Neuronal stem cell (in vitro differentiated cells): ENCODE data around the gene PLXDC2. TPM values are rescaled to one million over a fixed set of nuclear protein-coding genes. Genes with fewer than 3 reads are reported as not detected.

Experiments
- DNase-seq: peaks from one replicate; pipeline ENCODE4 v3.0.0-alpha.2; 2013; ENCODE audit warnings: low spot score
- H2AFZ ChIP-seq: one replicate; pipeline ENCODE4 v1.6.1; 2013; ENCODE audit warnings: mild to moderate bottlenecking, low read length, inconsistent platforms
- H2AK5ac ChIP-seq: 2 replicates; pipeline ENCODE4 v1.6.1; 2013; ENCODE audit warnings: low read depth, mild to moderate bottlenecking, inconsistent platforms, low read length, moderate library complexity, mixed read lengths
- H2BK120ac ChIP-seq: 2 replicates; pipeline ENCODE4 v1.6.1; 2013; ENCODE audit warnings: low read depth, mild to moderate bottlenecking, inconsistent platforms, low read length, moderate library complexity, mixed read lengths
- H2BK12ac ChIP-seq: one replicate; pipeline ENCODE4 v1.6.1; 2013; ENCODE audit warnings: low read length, inconsistent platforms
- H2BK15ac ChIP-seq: 2 replicates; pipeline ENCODE4 v1.6.1; 2013; ENCODE audit warnings: mild to moderate bottlenecking, low read length, inconsistent platforms, mixed read lengths
- H2BK5ac ChIP-seq: one replicate; pipeline ENCODE4 v1.6.1; 2013; ENCODE audit warnings: inconsistent platforms, mild to moderate bottlenecking, low read length, moderate library complexity
- H3K14ac ChIP-seq: one replicate; pipeline ENCODE4 v1.6.1; 2013; ENCODE audit warnings: low read length, inconsistent platforms
- H3K18ac ChIP-seq: 2 replicates; pipeline ENCODE4 v1.6.1; 2013; ENCODE audit warnings: low read length, inconsistent platforms
- H3K23ac ChIP-seq: 2 replicates; pipeline ENCODE4 v1.6.1; 2013; ENCODE audit warnings: low read depth, mild to moderate bottlenecking, mixed read lengths, low read length, inconsistent platforms; ENCODE audit not compliant: poor library complexity
- H3K27ac ChIP-seq: replicated peaks from 3 replicates; pipeline ENCODE4 v1.5.1; 2013; ENCODE audit warnings: low read length, inconsistent platforms
- H3K27me3 ChIP-seq, 3 experiments: 2 replicates each; pipeline ENCODE4 v1.6.1; 2013; ENCODE audit warnings: low read length in 3 of 3, mild to moderate bottlenecking in 2 of 3, inconsistent platforms in 1 of 3, low read depth in 1 of 3, mixed read lengths in 1 of 3, moderate library complexity in 1 of 3; ENCODE audit not compliant: control insufficient read depth in 3 of 3, insufficient read depth in 3 of 3
- H3K36me3 ChIP-seq, 2 donors: replicated peaks in 1 of 2; 2 replicates each; pipeline ENCODE4 v1.6.1; 2013; ENCODE audit warnings: low read length in 2 of 2; ENCODE audit not compliant: control insufficient read depth in 2 of 2, insufficient read depth in 2 of 2
- H3K4ac ChIP-seq: 2 replicates; pipeline ENCODE4 v1.6.1; 2013; ENCODE audit warnings: inconsistent platforms, mild to moderate bottlenecking, low read length, moderate library complexity
- H3K4me1 ChIP-seq, 2 donors: 1 replicate in 1 of 2; 2 replicates in 1 of 2; pipeline ENCODE4 v1.6.1; 2013; ENCODE audit warnings: low read length in 2 of 2, low read depth in 1 of 2; ENCODE audit not compliant: control insufficient read depth in 2 of 2, insufficient read depth in 1 of 2
- H3K4me2 ChIP-seq: one replicate; pipeline ENCODE4 v1.6.1; 2013; ENCODE audit warnings: mild to moderate bottlenecking, low read length, inconsistent platforms; ENCODE audit not compliant: insufficient read depth, poor library complexity, severe bottlenecking
- H3K4me3 ChIP-seq, 2 donors: 2 replicates each; pipeline ENCODE4 v1.5.1; 2013; ENCODE audit warnings: low read length in 2 of 2, mild to moderate bottlenecking in 2 of 2, inconsistent platforms in 1 of 2, moderate library complexity in 1 of 2
- H3K79me1 ChIP-seq: one replicate; pipeline ENCODE4 v1.6.1; 2013; ENCODE audit warnings: low read depth, mild to moderate bottlenecking, inconsistent platforms, low read length, moderate library complexity
- H3K9ac ChIP-seq: one replicate; pipeline ENCODE4 v1.6.1; 2013; ENCODE audit warnings: mild to moderate bottlenecking, low read depth, low read length, inconsistent platforms; ENCODE audit not compliant: poor library complexity
- H3K9me3 ChIP-seq, 2 donors: replicated peaks in 1 of 2; 2 replicates each; pipeline versions ENCODE3 to v1.6.1; 2013; ENCODE audit warnings: low read length in 2 of 2, mild to moderate bottlenecking in 2 of 2, inconsistent platforms in 1 of 2, low read depth in 1 of 2, mixed read lengths in 1 of 2, moderate library complexity in 1 of 2; ENCODE audit not compliant: control insufficient read depth in 2 of 2, insufficient read depth in 1 of 2
- H4K8ac ChIP-seq: one replicate; pipeline ENCODE4 v1.6.1; 2013; ENCODE audit warnings: low read depth, mild to moderate bottlenecking, inconsistent platforms, low read length, moderate library complexity
- H4K91ac ChIP-seq: one replicate; pipeline ENCODE4 v1.6.1; 2013; ENCODE audit warnings: low read length, low read depth, mild to moderate bottlenecking, inconsistent platforms; ENCODE audit not compliant: poor library complexity
- WGBS, 2 donors: extraction: QIAGEN DNeasy Blood & Tissue Kit; methylation state at CpG; one replicate each; pipeline ENCODE4 v1.1.7; 2013; ENCODE audit warnings: missing lambda C conversion rate in 2 of 2, mixed read lengths in 1 of 2; ENCODE audit not compliant: insufficient read length in 2 of 2, insufficient replicate concordance in 1 of 2; ENCODE audit errors: extremely low coverage in 2 of 2; 5-methylcytosine and 5-hydroxymethylcytosine counted together
- small RNA-seq: library from polyadenylated mRNA; stranded (forward); fragments of <200 nt; extraction: miRNeasy Mini kit (QIAGEN cat#:217004); gene quantifications from one replicate; pipeline ENCODE3, GENCODE V24; 2013; ENCODE audit not compliant: insufficient read depth

The PLXDC2 gene

GRCh38 chr10:20330246-20330645, 514.0 kb downstream of the PLXDC2 start:
- Histone ChIP-seq H2AK5ac (no peak overlapping the region), H2BK15ac (no peak overlapping the region), H3K4me2 (no peak overlapping the region), H3K4me1 (no peaks in the 10 kb centered on the region), H3K14ac (no peak overlapping the region), H3K36me3 (no peaks in the 10 kb centered on the region), H4K91ac (no peak overlapping the region), H3K4ac (no peak overlapping the region), H4K8ac (no peak overlapping the region), H2AFZ (no peak overlapping the region), H3K27me3 (no peaks in the 10 kb centered on the region), H3K9me3 (peaks cover 0 to 9% of the 10 kb centered on the region in 2 donors), H2BK120ac (no peak overlapping the region), H3K4me3 (no peak overlapping the region), H2BK12ac (no peak overlapping the region), H3K23ac (no peak overlapping the region), H3K27ac (no peak overlapping the region), H3K18ac (no peak overlapping the region), H3K9ac (no peak overlapping the region), H3K79me1 (no peaks in the 10 kb centered on the region), H2BK5ac (no peak overlapping the region)
- DNase-seq, result no peak
- no CpG with 5 or more reads among the region's 1 CpG for whole genome bisulfite sequencing, 2 donors

DNA sequence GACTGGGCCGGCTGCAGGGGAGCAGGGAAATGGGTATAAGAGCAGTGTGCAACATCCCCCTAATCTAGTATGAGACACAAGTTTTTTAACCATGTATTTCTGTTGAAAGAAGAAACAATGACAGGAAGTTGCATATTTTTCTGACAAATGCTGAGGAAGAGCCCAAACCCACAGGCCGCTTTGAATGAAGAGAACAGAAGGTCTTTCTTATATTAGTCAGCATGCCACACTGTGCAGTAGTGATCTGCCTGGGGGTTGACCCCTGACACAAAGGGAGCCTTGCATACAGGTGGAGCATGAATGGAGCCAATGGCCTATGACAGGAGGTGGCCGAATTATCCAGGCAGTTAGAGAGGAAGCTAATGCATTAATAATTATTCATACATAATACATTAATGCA, 518.3 kb downstream of the PLXDC2 start:
- no peak overlapping the region for H4K8ac ChIP-seq
- no peak overlapping the region for H2BK5ac ChIP-seq
- H3K9me3 ChIP-seq, result peaks cover 0 to 5% of the 10 kb centered on the region in 2 donors
- H2AK5ac ChIP-seq, result no peak overlapping the region
- H3K79me1 ChIP-seq, result no peaks in the 10 kb centered on the region
- no peak overlapping the region for H2BK120ac ChIP-seq
- no peak overlapping the region for H3K27ac ChIP-seq
- no peak overlapping the region for H3K9ac ChIP-seq
- no peak overlapping the region for H2AFZ ChIP-seq
- no peak overlapping the region for H3K4me3 ChIP-seq
- no peak overlapping the region for H3K23ac ChIP-seq
- H3K4ac ChIP-seq, result no peak overlapping the region
- H2BK15ac ChIP-seq, result no peak overlapping the region
- H3K27me3 ChIP-seq, result no peaks in the 10 kb centered on the region
- H2BK12ac ChIP-seq, result no peak overlapping the region
- no peak overlapping the region for H3K18ac ChIP-seq
- H3K14ac ChIP-seq, result no peak overlapping the region
- no peak overlapping the region for H3K4me2 ChIP-seq
- no peak overlapping the region for H4K91ac ChIP-seq
- DNase-seq, result no peak
- no CpG with 5 or more reads among the region's 3 CpGs for WGBS, 2 donors
- no peaks in the 10 kb centered on the region for H3K36me3 ChIP-seq
- H3K4me1 ChIP-seq, result no peaks in the 10 kb centered on the region

Small RNA genes lying within 50 kb of the gene (small RNA-seq; reads per million reads assigned to genes)
- gene RNU6-1212P, result not detected
